ENCODE results near the gene INS.

- no peak for TF ChIP-seq CTCF (IDR thresholded peaks at IDR 0.05)
- no peak for TF ChIP-seq EZH2 (IDR thresholded peaks at IDR 0.05; ENCODE audit: borderline replicate concordance, insufficient read depth, low read depth, low read length, poor library complexity, severe bottlenecking)
These were observed 14.7 kb upstream of the INS start for GRCh38 chr11:2175659-2176058.
